ENCODE measurements around the gene CKAP4.
A peak's percentile ranks its signal among the peaks of the same experiment; 100 is the strongest.
"Not testable (repeated sequence)": the region's sequence is repeated elsewhere in the genome, so short reads cannot be mapped to it uniquely, and the experiment has no call there.

CKAP4 gene, protein sequence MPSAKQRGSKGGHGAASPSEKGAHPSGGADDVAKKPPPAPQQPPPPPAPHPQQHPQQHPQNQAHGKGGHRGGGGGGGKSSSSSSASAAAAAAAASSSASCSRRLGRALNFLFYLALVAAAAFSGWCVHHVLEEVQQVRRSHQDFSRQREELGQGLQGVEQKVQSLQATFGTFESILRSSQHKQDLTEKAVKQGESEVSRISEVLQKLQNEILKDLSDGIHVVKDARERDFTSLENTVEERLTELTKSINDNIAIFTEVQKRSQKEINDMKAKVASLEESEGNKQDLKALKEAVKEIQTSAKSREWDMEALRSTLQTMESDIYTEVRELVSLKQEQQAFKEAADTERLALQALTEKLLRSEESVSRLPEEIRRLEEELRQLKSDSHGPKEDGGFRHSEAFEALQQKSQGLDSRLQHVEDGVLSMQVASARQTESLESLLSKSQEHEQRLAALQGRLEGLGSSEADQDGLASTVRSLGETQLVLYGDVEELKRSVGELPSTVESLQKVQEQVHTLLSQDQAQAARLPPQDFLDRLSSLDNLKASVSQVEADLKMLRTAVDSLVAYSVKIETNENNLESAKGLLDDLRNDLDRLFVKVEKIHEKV

GRCh38 chr12:106247674-106248311 lies at the start of gene CKAP4:
CKAP4 (minus strand) TSS chr12:106248020; CDS start chr12:106247851, 169 bp downstream.
- no peak for DNase-seq
- no peak for TF ChIP-seq GATA1 (IDR thresholded peaks at IDR 0.05; ENCODE audit: low read depth, low read length)
- no peak for TF ChIP-seq POLR2A (IDR thresholded peaks at IDR 0.05; ENCODE audit: low read length)

DNA sequence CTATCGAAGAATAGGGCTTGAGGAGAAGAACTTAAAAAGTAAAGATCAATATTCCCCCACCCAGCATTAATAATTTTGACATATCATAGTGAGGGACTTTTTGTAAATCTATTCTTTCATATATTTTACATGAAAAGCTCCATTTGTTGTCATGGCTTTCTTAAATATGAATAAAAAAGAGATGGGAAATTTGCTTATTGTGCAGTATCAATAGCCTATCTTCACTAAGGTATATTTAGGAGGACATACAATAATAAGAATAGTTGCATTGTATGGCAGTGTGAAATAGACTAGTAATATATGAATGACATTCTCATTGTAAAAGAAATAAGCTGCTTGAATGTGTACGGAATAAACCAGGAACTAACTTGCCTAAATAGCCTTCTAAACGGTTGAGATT lies 49.3 kb upstream of the CKAP4 start:
- no peak for DNase-seq
- TF ChIP-seq POLR2A (IDR thresholded peaks at IDR 0.05; ENCODE audit: low read length) (no peak), GATA1 (IDR thresholded peaks at IDR 0.05; ENCODE audit: low read depth, low read length) (no peak)

DNA sequence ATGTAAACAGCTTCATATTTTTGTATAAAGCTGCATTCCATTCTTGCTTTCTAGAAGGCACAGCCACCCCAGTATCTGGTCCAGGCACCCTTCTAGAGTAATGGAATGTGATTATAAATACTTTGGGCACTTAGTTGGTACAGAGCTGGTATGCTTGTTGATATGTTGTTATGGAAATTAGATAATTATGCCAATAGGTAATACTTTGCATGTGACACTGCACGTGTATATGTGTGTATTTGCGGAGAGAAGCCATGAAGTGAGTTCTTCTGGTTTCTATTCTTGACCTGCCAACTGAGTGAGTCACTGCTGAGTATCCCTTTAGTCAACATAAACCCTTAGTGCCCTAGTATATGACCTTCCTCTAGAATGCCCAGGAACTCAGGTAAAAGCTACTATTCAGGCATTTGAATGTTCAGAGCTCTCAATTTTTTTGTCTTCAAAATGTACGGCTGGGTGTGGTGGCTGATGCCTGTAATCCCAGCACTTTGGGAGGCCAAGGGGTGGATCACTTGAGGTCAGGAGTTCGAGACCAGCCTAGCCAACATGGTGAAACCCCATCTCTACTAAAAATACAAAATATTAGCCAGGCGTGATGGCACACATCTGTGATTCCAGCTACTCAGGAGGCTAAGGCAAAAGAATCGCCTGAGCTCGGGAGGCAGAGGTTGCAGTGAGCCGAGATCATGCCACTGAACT lies 48.5 kb upstream of the CKAP4 start:
- TF ChIP-seq POLR2A (IDR thresholded peaks at IDR 0.05; ENCODE audit: low read length) (no peak), GATA1 (IDR thresholded peaks at IDR 0.05; ENCODE audit: low read depth, low read length) (no peak)
- no peak for DNase-seq

GRCh38 chr12:106292339-106292738 lies 44.5 kb upstream of the CKAP4 start:
- TF ChIP-seq GATA1 (IDR thresholded peaks at IDR 0.05; ENCODE audit: low read depth, low read length) (no peak), POLR2A (IDR thresholded peaks at IDR 0.05; ENCODE audit: low read length) (no peak)
- DNase-seq = no peak

DNA sequence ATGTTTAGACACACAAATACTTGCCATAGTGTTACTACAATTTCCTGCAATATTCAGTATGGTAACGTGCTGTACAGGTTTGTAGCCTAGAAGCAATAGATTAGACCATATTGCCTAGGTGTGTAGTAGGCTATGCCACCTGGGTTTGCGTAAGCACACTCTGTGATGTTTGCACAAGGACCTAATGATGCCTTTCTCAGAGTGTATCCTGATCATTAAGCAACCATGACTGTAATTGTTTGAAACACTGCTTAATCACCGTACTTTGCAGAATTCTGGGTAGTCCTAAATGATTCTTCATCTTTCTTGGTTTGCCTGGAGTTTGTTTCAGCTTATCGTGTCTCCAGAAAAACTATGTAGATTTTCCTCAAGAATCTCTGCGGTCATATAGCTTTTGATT lies 43.5 kb upstream of the CKAP4 start:
- TF ChIP-seq POLR2A (IDR thresholded peaks at IDR 0.05; ENCODE audit: low read length) (no peak), GATA1 (IDR thresholded peaks at IDR 0.05; ENCODE audit: low read depth, low read length) (no peak)
- no peak for DNase-seq

DNA sequence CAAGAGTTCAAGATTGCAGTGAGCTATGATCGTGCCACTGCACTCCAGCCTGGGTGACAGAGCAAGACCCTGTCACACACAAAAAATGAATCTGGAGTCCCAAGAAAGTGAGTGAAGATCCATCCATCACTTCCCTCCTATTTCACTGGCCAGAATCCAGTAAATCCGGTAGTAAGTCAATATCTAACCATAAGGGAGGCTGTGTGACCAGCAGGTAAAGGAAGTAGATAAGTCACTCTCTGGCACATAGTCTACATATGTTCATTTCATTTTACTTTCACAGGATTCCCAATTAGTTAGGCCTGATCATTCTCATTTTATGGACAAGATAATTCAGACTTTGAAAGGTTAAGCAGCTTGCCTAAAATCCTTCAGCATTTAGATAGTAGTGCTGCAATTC lies 42.8 kb upstream of the CKAP4 start:
- no peak for TF ChIP-seq POLR2A (IDR thresholded peaks at IDR 0.05; ENCODE audit: low read length)
- no peak for DNase-seq

- no peak for DNase-seq
- no peak for TF ChIP-seq GATA1 (IDR thresholded peaks at IDR 0.05; ENCODE audit: low read depth, low read length)
- TF ChIP-seq POLR2A (IDR thresholded peaks at IDR 0.05; ENCODE audit: low read length) = no peak
Measured at GRCh38 chr12:106289196-106289681, 41.4 kb upstream of the CKAP4 start.

DNA sequence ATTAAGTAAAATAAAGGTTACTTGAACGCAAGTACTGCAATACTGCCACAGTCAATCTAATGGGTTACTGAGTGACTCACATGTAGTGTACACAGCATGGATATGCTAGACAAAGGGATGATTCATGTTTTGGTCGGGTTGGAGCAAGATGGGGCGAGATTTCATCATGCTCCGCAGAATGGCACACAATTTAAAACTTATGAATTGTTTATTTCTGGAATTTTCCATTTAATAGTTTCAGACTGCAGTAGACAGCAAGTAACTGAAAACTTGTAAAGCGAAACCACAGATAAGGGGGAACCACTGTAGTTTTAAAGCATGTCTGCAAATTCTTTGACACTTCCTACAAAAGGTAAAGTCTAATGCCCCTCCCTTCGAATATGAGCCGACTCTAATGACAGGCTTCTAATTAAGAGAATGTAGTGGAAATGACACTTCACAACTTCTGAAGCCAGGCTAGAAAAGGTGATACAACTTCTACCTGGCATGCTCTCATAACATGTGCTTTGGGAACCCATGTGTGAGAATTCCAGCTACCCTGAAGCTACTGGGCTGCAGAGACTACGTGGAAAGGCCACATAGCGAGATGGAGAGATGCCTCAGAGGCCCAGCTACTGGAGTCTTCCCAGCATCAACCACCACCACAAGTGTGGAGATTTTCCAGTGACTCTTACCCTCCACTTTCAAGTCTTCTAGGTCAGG lies 40.8 kb upstream of the CKAP4 start:
- peak in 1 of 2 experiments; percentile 46 for DNase-seq
- TF ChIP-seq GATA1 (IDR thresholded peaks at IDR 0.05; ENCODE audit: low read depth, low read length) = no peak
- no peak for TF ChIP-seq POLR2A (IDR thresholded peaks at IDR 0.05; ENCODE audit: low read length)

GRCh38 chr12:106288101-106288493 lies 40.3 kb upstream of the CKAP4 start:
- DNase-seq = no peak
- TF ChIP-seq GATA1 (IDR thresholded peaks at IDR 0.05; ENCODE audit: low read depth, low read length) = no peak
- TF ChIP-seq POLR2A (IDR thresholded peaks at IDR 0.05; ENCODE audit: low read length) = no peak

DNA sequence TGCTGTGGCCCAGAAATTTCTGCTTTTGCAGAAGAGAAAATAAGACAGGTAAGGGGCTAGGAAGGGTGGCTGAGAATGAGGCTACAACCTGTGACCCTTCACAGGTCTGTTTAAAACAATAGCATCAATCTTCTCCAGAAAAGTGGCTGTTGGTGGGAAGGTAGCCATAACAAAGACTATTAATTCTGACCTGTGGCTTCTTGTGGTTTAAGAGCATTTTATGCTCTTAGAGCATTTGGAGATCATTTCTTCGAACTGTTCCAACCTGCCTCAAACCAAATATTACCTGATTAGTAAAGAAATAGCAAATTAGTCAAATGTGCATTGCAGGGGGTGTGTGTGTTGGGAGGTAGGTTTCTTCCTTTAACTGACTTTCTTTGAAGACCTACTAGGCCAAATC lies 39.5 kb upstream of the CKAP4 start:
- TF ChIP-seq GATA1 (IDR thresholded peaks at IDR 0.05; ENCODE audit: low read depth, low read length) = no peak
- no peak for TF ChIP-seq POLR2A (IDR thresholded peaks at IDR 0.05; ENCODE audit: low read length)
- DNase-seq = no peak

- DNase-seq = not testable (repeated sequence)
Measured at GRCh38 chr12:106286576-106287162, 38.8 kb upstream of the CKAP4 start.

- TF ChIP-seq GATA1 (IDR thresholded peaks at IDR 0.05; ENCODE audit: low read depth, low read length) = no peak
- no peak for TF ChIP-seq POLR2A (IDR thresholded peaks at IDR 0.05; ENCODE audit: low read length)
- no peak for DNase-seq
Measured at GRCh38 chr12:106285982-106286381, 38.2 kb upstream of the CKAP4 start.

Data from erythroblast (primary cell).